NCI-H128 (cell line): ENCODE measurements around the gene RCC1.
"Not testable (repeated sequence)": the region's sequence is repeated elsewhere in the genome, so short reads cannot be mapped to it uniquely, and the experiment has no call there.

Experiments used
- DNase-seq: peaks from one replicate; lab custom pipeline; 2025; ENCODE audit not compliant: unreplicated experiment; lab: John Stamatoyannopoulos, UW

RCC1 gene

GRCh38 chr1:28510970-28511440, 5.2 kb downstream of the RCC1 start:
- DNase-seq, result no peak

GRCh38 chr1:28512058-28512611, 6.3 kb downstream of the RCC1 start:
- DNase-seq, result no peak

- DNase-seq, result not testable (repeated sequence)
Measured at GRCh38 chr1:28514445-28514933, 8.6 kb downstream of the RCC1 start.

- no peak for DNase-seq
Measured at GRCh38 chr1:28516518-28516956, 10.7 kb downstream of the RCC1 start.

- DNase-seq, result no peak
Measured at GRCh38 chr1:28517649-28517999, 11.8 kb downstream of the RCC1 start.

GRCh38 chr1:28518000-28518744, 12.3 kb downstream of the RCC1 start:
- peak; percentile 89 for DNase-seq

- DNase-seq, result no peak
Measured at GRCh38 chr1:28518745-28519341, 13.0 kb downstream of the RCC1 start.

GRCh38 chr1:28519946-28520725, 14.3 kb downstream of the RCC1 start:
- no peak for DNase-seq

- DNase-seq, result not testable (repeated sequence)
Measured at GRCh38 chr1:28520796-28521195, 15.0 kb downstream of the RCC1 start.

GRCh38 chr1:28521502-28522164, 15.8 kb downstream of the RCC1 start:
- DNase-seq, result no peak

GRCh38 chr1:28522537-28522936, 16.7 kb downstream of the RCC1 start:
- not testable (repeated sequence) for DNase-seq

GRCh38 chr1:28525002-28525642, 19.3 kb downstream of the RCC1 start:
- DNase-seq, result not testable (repeated sequence)

GRCh38 chr1:28526886-28527285, 21.0 kb downstream of the RCC1 start:
- no peak for DNase-seq

- DNase-seq, result no peak
Measured at GRCh38 chr1:28530456-28530855, 24.6 kb downstream of the RCC1 start.

- no peak for DNase-seq
Measured at GRCh38 chr1:28534671-28535070, 28.8 kb downstream of the RCC1 start.

- DNase-seq, result no peak
Measured at GRCh38 chr1:28535180-28535579, 29.3 kb downstream of the RCC1 start.

GRCh38 chr1:28537457-28538199, 31.8 kb downstream of the RCC1 start:
- no peak for DNase-seq

- no peak for DNase-seq
Measured at GRCh38 chr1:28538286-28538685, 32.4 kb downstream of the RCC1 start.

- DNase-seq, result no peak
Measured at GRCh38 chr1:28540651-28541050, 34.8 kb downstream of the RCC1 start.
